A549 (cell line): ENCODE data around the gene RPTOR. TPM values are rescaled to one million over a fixed set of nuclear protein-coding genes. Genes with fewer than 3 reads are reported as not detected.

Experiments used
- ATAC-seq, 2 experiments: fragments of 200-7000 bp in 1 of 2; fragments of >200 bp in 1 of 2; cut with Nextera tagmentation in 1 of 2; cut with Tn5 transposase in 1 of 2; 3 replicates each; pipeline versions ENCODE4 v1.8.0 to v1.9.1; 2018 to 2020; ENCODE audit warnings: mild to moderate bottlenecking in 1 of 2, moderate library complexity in 1 of 2
- CTCF ChIA-PET: fragments of 300-600 bp; sonication (Branson Sonifier 250); formaldehyde crosslinking; extraction: SDS; loops from one replicate; lab custom pipeline; 2021; ENCODE audit warnings: antibody characterized with exemption, inconsistent platforms; lab: Yijun Ruan, JAX
- POLR2A ChIA-PET: fragments of 350-600 bp; formaldehyde crosslinking; extraction: SDS; loops from one replicate; lab custom pipeline; 2021; ENCODE audit warnings: antibody characterized with exemption, inconsistent platforms; lab: Yijun Ruan, JAX
- DNase-seq, 2 experiments: peaks; one replicate each; pipeline versions ENCODE4 v3.0.0 to v3.0.0-alpha.2; 2011 to 2016; ENCODE audit warnings: low read depth in 1 of 2, low spot score in 1 of 2
- FAIRE-seq: peaks from 2 replicates; lab custom pipeline; 2011; peaks lifted over from hg19 to GRCh38; lab: Jason Lieb, UNC
- H3K27ac ChIP-seq, 2 experiments: fragments of >200 bp; sonication (Bioruptor Twin); formaldehyde crosslinking; 3 replicates each; pipeline ENCODE4 v1.5.1; 2016 to 2017
- H3K4me1 ChIP-seq: fragments of >200 bp; sonication (Bioruptor Twin); formaldehyde crosslinking; 3 replicates; pipeline ENCODE4 v1.6.1; 2016
- H3K4me2 ChIP-seq: fragments of >200 bp; sonication (Bioruptor Twin); formaldehyde crosslinking; 3 replicates; pipeline ENCODE4 v1.6.1; 2016
- H3K4me3 ChIP-seq: fragments of >200 bp; sonication (Bioruptor Twin); formaldehyde crosslinking; 3 replicates; pipeline ENCODE4 v1.5.1; 2016
- H3K9me3 ChIP-seq: fragments of >200 bp; sonication (Bioruptor Twin); formaldehyde crosslinking; 3 replicates; pipeline ENCODE4 v1.6.1; 2016
- BHLHE40 ChIP-seq: IDR thresholded peaks from 2 replicates; pipeline ENCODE4 v1.6.1; 2012; ENCODE audit warnings: low read depth, low read length, inconsistent platforms
- CHD4 ChIP-seq: fragments of 200-600 bp; sonication (generic); IDR thresholded peaks from 2 replicates; pipeline ENCODE4 v1.6.1; 2016; ENCODE audit warnings: antibody characterized with exemption, mild to moderate bottlenecking, borderline replicate concordance
- EP300 ChIP-seq, 2 experiments: fragments of >200 bp; sonication (Bioruptor Twin); formaldehyde crosslinking; IDR thresholded peaks; 2 replicates in 1 of 2; 3 replicates in 1 of 2; pipeline ENCODE4 v1.6.1; 2016 to 2017
- ESRRA ChIP-seq: fragments of 150-350 bp; IDR thresholded peaks from 2 replicates; pipeline ENCODE4 v1.6.1; 2014; ENCODE audit warnings: mild to moderate bottlenecking, low read length, borderline replicate concordance
- FOSB ChIP-seq: fragments of 250-450 bp; sonication (Bioruptor Pico); IDR thresholded peaks from 2 replicates; pipeline ENCODE4 v1.5.0; 2020; ENCODE audit warnings: mild to moderate bottlenecking, moderate library complexity
- FOXS1 ChIP-seq: fragments of 250-450 bp; sonication (Bioruptor Pico); IDR thresholded peaks from 2 replicates; pipeline ENCODE4 v1.5.0; 2020; ENCODE audit warnings: mild to moderate bottlenecking, moderate library complexity
- GATA3 ChIP-seq: IDR thresholded peaks from 2 replicates; pipeline ENCODE4 v1.6.1; 2012; ENCODE audit warnings: borderline replicate concordance
- HEYL ChIP-seq: fragments of 250-450 bp; sonication (Bioruptor Pico); IDR thresholded peaks from 2 replicates; pipeline ENCODE4 v1.8.0; 2021; ENCODE audit warnings: mild to moderate bottlenecking, moderate library complexity
- HOXA7 ChIP-seq: fragments of 250-450 bp; sonication (Bioruptor Pico); IDR thresholded peaks from 2 replicates; pipeline ENCODE4 v1.5.0; 2020; ENCODE audit warnings: mild to moderate bottlenecking, moderate library complexity
- HOXB13 ChIP-seq: fragments of 250-450 bp; sonication (Bioruptor Pico); IDR thresholded peaks from 2 replicates; pipeline ENCODE4 v1.5.0; 2020; ENCODE audit warnings: low read depth, mild to moderate bottlenecking, moderate library complexity
- JUN ChIP-seq, 2 experiments: fragments of >200 bp; sonication (Bioruptor Twin); formaldehyde crosslinking; IDR thresholded peaks; 2 replicates in 1 of 2; 3 replicates in 1 of 2; pipeline ENCODE4 v1.6.1; 2016 to 2017
- MAZ ChIP-seq: fragments of 150-350 bp; IDR thresholded peaks from 2 replicates; pipeline ENCODE4 v1.6.1; 2014; ENCODE audit warnings: antibody characterized with exemption, low read depth, low read length, borderline replicate concordance
- POLR2AphosphoS2 ChIP-seq: conservative IDR thresholded peaks from 2 replicates; pipeline ENCODE4 v1.6.1; 2012; ENCODE audit warnings: low read length, improper control_type of control experiment, inconsistent platforms
- RARB ChIP-seq: fragments of 250-450 bp; sonication (Bioruptor Pico); IDR thresholded peaks from 2 replicates; pipeline ENCODE4 v1.8.0; 2021; ENCODE audit warnings: mild to moderate bottlenecking, moderate library complexity
- RCOR1 ChIP-seq: fragments of 150-350 bp; IDR thresholded peaks from 2 replicates; pipeline ENCODE4 v1.6.1; 2014; ENCODE audit warnings: antibody characterized with exemption, low read length, low read depth
- RNF2 ChIP-seq: fragments of 200-600 bp; sonication (generic); IDR thresholded peaks from 2 replicates; pipeline ENCODE4 v1.6.1; 2016; ENCODE audit warnings: low read depth, mild to moderate bottlenecking, antibody characterized with exemption, moderate library complexity, borderline replicate concordance
- SREBF2 ChIP-seq: fragments of 450-650 bp; IDR thresholded peaks from 2 replicates; pipeline ENCODE4 v1.6.1; 2014; ENCODE audit warnings: mild to moderate bottlenecking, moderate library complexity
- WGBS: methylation state at CpG from one replicate; pipeline ENCODE4 v1.1.6; 2017; ENCODE audit errors: missing lambda C conversion rate; 5-methylcytosine and 5-hydroxymethylcytosine counted together
- polyA plus RNA-seq, 4 experiments: library from polyadenylated mRNA; depleted of rRNA in 3 of 4; stranded (reverse); fragments of >200 nt; fragmentation: RNase III in 1 of 4; extraction: RNeasy Plus Mini Kit Qiagen cat#74134 plus additional on column Dnase treatment in 1 of 4; gene quantifications; 2 replicates in 3 of 4; 3 replicates in 1 of 4; pipeline ENCODE4 v1.2.3, GENCODE V29; 2011 to 2017
- TF ChIP-seq, protein P1 (sequence below): fragments of >200 bp; sonication (Bioruptor Twin); formaldehyde crosslinking; IDR thresholded peaks from 3 replicates; pipeline ENCODE4 v1.6.1; 2016
- TF ChIP-seq, protein P2 (sequence below): IDR thresholded peaks from 2 replicates; pipeline ENCODE4 v1.6.1; 2012; ENCODE audit warnings: low read depth, borderline replicate concordance
- TF ChIP-seq, protein P3 (sequence below): fragments of 150-350 bp; IDR thresholded peaks from 2 replicates; pipeline ENCODE4 v1.6.1; 2014; ENCODE audit warnings: low read depth, mild to moderate bottlenecking, low read length
- TF ChIP-seq, protein P4 (sequence below): fragments of 450-650 bp; IDR thresholded peaks from 2 replicates; pipeline ENCODE4 v1.6.1; 2014; ENCODE audit warnings: antibody characterized with exemption
- TF ChIP-seq, protein P5 (sequence below): IDR thresholded peaks from 2 replicates; pipeline ENCODE4 v1.6.1; 2012

Gene RPTOR
- polyA plus RNA-seq, 2 of the 4 experiments (the other 2 are of a cell fraction): 10.8 to 27.1 TPM

DNA sequence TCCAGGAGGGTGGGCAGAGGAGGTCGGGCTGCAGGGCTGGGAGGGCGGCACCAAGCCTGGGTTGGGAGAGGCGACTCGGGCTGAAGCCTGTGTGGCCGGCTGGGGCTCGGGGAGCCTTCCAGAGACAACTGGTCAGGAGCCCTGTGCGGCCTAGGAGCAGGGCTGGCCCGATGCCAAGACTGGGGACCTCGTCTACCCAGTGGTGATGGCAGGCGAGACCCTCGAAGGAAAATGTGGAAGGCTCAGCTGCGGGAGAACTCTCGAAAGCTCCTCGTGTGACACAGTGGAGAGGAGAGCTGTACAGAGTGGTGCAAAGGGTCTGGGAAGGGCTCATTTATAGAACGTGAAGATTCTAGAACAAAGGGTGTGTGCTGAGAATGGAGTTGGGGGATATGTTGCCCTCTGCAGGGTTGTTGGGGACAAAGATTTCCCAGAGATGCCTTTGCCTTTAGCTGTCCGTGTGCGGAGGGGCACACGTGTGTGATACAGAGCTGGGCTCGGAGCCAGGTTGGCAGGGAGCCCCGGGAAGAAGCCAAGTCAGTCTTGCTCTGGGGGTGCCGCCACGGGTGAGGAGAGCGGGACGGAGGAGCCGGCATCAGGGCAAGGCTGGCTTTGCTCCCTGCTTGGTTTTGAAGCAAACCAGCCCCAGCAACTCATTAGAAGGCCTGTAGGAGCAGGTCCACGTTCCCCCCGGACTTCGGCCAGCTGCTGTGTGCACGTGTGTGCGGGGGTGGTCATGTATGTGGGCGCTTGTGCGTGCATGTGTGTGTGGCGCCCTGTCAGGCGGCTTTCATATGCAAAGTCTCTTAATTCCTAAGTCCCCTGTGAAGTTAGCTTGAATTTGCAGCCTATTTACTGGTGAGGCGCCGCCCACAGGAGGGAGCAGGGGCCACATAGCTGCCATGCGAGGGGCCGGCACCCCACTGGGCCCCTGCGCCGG, 314.6 kb downstream of the RPTOR start (continued):
- no peak for TF ChIP-seq FOSB (CRISPR knock-in tag)

DNA sequence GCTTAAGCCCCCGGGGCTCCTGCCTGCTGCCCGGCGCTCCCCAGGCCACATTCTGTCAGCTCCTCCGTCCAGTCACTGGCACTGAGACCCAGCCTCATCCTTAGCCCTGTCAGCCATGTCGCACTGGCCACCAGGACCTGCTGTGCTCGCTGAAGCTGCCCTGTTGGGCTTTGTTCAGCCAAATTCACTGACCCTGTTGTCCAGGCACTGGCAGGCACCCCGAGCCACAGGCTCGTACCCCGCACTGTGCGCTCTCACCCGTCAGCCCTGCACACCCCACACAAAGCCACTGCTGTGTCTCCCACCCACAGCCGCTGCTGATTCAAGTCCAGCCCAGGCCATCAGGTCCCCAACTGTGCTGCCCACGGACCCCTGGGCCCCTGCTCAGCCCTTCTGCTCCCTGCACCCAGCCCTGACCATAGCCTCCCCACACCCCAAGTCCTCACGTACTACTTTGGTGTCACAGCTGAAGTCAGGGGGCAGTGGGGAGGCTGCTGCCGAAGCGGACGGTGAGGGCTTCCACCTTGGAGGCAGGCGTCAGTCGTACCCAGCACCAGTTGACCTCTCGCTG, 315.5 kb downstream of the RPTOR start:
- FAIRE-seq: no peak
- POLR2A ChIA-PET: interaction anchor here (0.5 to 1.4 kb wide), 2 partner anchors 27 to 174 kb away, joined by 3 to 4 read pairs; no protein-coding TSS in a partner anchor
- Histone ChIP-seq H3K4me2 (no peak overlapping the region), H3K27ac (peak overlapping the region in 1 of 2 experiments; percentile 86; a peak in 2 of 6 replicates), H3K9me3 (no peaks in the 10 kb centered on the region), H3K4me3 (no peak overlapping the region), H3K4me1 (peaks cover 38% of the 10 kb centered on the region)
- ATAC-seq: no peak
- 94% methylated on average over 19 of the region's 20 CpGs for WGBS
- TF ChIP-seq JUN (IDR thresholded peaks at IDR 0.05) (no peak), HOXA7 (CRISPR knock-in tag) (no peak), RCOR1 (no peak), FOXS1 (no peak), MAZ (no peak), EP300 (IDR thresholded peaks at IDR 0.05) (no peak), GATA3 (no peak), POLR2AphosphoS2 (no peak), HEYL (no peak), HOXB13 (CRISPR knock-in tag) (no peak), CHD4 (no peak)
- TF ChIP-seq, protein P1, sequence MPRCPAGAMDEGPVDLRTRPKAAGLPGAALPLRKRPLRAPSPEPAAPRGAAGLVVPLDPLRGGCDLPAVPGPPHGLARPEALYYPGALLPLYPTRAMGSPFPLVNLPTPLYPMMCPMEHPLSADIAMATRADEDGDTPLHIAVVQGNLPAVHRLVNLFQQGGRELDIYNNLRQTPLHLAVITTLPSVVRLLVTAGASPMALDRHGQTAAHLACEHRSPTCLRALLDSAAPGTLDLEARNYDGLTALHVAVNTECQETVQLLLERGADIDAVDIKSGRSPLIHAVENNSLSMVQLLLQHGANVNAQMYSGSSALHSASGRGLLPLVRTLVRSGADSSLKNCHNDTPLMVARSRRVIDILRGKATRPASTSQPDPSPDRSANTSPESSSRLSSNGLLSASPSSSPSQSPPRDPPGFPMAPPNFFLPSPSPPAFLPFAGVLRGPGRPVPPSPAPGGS: no peak
- TF ChIP-seq, protein P2, sequence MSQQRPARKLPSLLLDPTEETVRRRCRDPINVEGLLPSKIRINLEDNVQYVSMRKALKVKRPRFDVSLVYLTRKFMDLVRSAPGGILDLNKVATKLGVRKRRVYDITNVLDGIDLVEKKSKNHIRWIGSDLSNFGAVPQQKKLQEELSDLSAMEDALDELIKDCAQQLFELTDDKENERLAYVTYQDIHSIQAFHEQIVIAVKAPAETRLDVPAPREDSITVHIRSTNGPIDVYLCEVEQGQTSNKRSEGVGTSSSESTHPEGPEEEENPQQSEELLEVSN: no peak
- TF ChIP-seq, protein P3, sequence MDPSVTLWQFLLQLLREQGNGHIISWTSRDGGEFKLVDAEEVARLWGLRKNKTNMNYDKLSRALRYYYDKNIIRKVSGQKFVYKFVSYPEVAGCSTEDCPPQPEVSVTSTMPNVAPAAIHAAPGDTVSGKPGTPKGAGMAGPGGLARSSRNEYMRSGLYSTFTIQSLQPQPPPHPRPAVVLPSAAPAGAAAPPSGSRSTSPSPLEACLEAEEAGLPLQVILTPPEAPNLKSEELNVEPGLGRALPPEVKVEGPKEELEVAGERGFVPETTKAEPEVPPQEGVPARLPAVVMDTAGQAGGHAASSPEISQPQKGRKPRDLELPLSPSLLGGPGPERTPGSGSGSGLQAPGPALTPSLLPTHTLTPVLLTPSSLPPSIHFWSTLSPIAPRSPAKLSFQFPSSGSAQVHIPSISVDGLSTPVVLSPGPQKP: no peak
- TF ChIP-seq, protein P4, sequence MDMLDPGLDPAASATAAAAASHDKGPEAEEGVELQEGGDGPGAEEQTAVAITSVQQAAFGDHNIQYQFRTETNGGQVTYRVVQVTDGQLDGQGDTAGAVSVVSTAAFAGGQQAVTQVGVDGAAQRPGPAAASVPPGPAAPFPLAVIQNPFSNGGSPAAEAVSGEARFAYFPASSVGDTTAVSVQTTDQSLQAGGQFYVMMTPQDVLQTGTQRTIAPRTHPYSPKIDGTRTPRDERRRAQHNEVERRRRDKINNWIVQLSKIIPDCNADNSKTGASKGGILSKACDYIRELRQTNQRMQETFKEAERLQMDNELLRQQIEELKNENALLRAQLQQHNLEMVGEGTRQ: no peak
- DNase-seq: no peak
- CTCF ChIA-PET: interaction anchor here (0.6 to 4.1 kb wide), 15 partner anchors 9 to 433 kb away, joined by 3 to 23 read pairs (median 5); no protein-coding TSS in a partner anchor

DNA sequence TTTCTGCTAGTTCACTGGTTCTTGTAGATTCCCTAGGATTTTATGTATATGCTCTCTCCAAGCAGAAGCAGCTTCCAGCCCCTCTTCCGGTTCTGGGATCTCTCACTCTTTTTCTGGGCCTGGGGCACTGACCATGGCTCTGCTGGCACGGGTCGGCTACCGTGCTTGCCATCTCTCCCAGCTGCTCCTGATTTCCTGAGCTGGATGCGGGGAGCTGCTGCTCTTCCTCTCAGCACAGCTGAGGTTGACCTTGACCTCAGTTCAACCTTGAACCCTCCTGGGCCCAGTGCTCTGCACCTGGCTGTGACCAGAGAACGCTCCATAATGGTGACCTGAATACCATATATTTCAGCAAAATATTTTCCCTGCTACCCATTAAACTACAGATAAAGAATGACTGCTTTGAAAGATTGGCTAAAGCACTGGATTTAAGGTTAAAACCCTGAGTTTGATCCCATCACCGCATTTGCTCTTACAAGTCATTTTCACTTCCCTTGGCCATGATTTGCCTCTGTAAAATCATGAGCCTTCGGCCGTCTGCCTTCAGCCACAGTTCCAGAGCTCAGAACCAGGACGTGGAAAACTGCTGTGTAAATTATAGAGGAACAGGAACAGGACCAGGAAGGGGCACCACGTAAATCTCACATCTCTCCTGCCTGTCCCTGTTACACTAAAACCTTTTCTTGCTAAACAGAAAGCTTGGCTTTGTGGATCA, 316.2 kb downstream of the RPTOR start:
- no peak overlapping the region for H3K27ac ChIP-seq

More for the DNA sequence above, 316.2 kb downstream of the RPTOR start:
- 94% methylated on average over 11 of the region's 11 CpGs for WGBS
- H3K9me3 ChIP-seq: no peaks in the 10 kb centered on the region
- H3K4me3 ChIP-seq: no peak overlapping the region
- no peak for FAIRE-seq
- TF ChIP-seq, protein P3: no peak
- TF ChIP-seq, protein P5, sequence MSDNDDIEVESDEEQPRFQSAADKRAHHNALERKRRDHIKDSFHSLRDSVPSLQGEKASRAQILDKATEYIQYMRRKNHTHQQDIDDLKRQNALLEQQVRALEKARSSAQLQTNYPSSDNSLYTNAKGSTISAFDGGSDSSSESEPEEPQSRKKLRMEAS: no peak
- TF ChIP-seq SREBF2: no peak
- no peak for TF ChIP-seq RNF2
- no peak for TF ChIP-seq ESRRA
- TF ChIP-seq BHLHE40: no peak
- no peak for TF ChIP-seq HOXA7 (CRISPR knock-in tag)
- TF ChIP-seq RARB: no peak
- ChIA-PET CTCF (interaction anchor here (0.6 to 4.1 kb wide), 10 partner anchors 10 to 434 kb away, joined by 3 to 23 read pairs (median 4); no protein-coding TSS in a partner anchor), POLR2A (interaction anchor here (0.5 kb wide), 1 partner anchor 175 kb away, joined by 4 read pairs; no protein-coding TSS in a partner anchor)
- H3K4me2 ChIP-seq: no peak overlapping the region
- DNase-seq: no peak
- ATAC-seq: no peak
- H3K4me1 ChIP-seq: peaks cover 31% of the 10 kb centered on the region
